NCI-H2171 (cell line): ENCODE measurements around the gene LRBA.

Experiments used
- DNase-seq: peaks from one replicate; lab custom pipeline; 2025; lab: John Stamatoyannopoulos, UW

Gene LRBA

DNA sequence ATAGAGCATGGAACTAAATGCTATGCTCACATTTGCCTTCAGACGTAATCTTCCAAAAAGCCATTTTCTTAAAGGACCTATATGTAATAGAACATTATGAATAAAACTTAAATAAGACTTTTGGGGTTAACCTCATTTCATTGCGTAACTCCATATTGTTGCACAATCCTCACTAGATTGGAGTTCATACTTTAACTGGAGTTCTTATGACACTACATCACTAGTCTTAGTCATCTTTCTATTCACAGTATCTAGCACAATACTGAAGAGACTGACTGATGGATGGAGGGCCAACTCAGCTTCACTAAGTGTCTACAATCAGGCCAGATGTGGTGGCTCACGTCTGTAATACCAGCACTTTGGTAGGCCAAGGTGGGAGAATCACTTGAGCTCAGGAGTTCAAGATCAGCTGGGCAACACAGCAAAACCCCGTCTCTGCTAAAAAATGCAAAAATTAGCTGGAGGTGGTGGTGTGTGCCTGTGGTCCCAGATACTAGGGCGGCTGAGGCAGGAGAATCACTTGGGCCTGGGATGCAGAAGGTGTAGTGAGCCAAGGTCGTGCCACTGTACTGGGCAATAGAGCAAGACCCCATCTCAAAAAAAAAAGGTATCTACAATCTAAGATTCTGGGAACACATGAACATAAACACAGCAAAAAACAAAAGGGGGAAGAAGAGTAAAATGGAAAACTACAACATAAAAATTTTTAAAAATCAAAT is 513.9 kb downstream of the LRBA start:
- DNase-seq = no peak

DNA sequence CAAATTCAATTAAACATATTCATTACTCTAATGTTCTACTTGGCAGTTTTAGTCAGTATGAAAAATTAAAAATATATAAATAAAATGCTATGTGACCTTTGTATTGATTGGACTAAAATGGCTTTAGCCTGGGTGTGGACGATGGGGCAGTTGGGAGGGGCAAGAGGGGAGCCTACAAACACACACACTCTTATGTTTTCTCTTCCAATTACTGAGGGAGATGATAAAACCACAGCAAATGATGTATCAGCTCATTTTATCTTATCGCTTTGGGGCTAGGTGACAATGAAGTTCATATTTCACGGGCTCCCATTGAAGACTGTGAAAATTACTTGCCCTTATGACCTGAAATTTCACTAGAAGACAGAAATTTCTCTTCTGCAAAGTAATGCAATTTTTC is 517.5 kb downstream of the LRBA start:
- no peak for DNase-seq

- DNase-seq = no peak
Measured at GRCh38 chr4:150495550-150495949, 519.5 kb downstream of the LRBA start.

DNA sequence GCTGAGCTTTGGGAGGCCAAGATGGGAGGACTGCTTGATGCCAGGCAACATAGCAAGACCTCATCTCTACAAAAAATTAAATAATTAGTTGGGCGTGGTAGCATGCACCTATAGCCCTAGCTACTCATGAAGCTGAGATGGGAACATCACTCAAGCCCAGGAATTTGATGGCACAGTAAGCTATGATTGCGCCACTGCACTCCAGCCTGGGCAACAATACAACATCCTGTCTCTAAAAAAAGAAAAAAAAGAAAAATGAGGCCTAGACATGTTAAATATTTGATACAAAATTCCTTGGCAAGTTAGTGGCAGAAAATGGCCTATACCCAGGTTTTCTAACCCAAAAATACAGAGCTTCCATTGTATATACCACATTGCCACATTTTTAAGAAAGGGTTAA is 521.2 kb downstream of the LRBA start:
- no peak for DNase-seq

DNA sequence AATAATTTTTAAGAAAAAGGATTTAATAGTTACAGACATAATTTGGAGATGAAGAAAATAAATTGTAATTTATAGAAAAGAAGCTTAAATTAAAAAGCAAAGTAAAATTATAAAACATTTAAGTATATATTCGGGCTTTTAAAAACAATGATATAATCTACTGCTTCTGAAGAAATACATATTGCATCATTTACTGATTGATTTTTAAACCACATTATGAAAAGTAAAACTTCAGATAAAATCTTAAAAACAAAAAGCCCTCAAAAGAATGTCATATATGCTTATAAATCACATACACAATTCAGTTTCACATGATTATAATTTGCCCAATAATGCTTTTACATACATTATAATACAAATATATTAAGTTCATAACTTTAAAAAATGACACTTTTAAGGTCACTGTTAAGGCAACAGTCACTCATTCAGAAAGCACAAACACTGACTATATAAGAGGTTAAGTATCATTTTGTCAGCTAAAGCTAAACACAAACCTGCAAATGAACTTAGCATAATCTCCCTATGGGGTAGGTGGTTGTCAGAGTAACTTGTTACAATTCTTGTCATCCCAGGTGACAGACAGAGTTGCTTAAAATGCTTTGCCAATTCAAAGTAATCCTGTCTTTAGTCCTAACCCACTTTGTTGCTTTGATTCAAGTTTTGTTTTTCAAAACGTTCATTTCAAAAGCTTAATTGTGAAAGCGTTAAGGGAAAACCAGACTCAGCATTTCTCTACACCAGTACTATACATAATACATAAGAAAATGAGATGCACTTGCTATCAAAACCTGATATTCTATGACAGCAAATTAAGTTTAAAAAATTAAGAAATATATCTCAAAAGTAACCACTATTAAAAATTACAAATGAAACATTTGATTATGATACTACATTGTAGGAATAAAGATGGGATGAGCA is 523.7 kb downstream of the LRBA start:
- DNase-seq = no peak

DNA sequence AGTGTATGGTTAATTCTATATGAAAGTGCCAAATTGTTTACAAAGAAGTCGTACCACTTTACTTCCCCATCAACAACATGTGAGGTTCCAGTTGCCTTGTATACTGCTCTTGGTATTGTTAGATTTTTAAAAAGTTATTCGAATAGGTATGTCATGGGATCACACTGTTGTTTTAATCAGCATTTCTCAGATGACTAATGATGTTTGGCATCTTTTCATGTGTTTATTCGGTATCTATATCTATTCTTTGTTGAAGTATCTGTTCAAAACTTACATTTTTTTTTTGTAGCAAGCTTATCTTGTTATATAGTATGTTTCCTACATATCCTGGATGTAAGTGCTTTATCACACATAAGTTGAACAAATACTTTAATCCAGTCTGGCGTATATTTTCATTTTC is 532.5 kb downstream of the LRBA start:
- no peak for DNase-seq

DNA sequence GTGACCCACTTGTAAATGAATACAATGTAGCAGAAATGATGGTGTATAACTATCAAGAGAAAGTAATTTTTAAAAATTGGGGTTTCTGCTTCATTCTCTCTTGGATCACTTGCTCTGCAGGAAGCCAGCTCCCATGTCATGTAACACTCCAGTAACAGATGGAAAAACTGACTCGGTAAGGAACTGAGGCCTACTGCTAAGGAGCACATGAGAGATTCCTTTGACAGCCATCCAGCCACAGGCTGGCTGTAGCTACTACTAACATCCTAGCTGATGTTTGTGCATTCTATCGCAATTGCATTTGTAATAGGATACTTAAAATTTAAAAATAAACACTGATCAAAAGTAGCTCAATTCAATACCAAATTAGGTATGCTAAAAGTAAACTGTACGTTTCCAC is 535.4 kb downstream of the LRBA start:
- DNase-seq = no peak

- DNase-seq = no peak
Measured at GRCh38 chr4:150477869-150478268, 537.2 kb downstream of the LRBA start.

- no peak for DNase-seq
Measured at GRCh38 chr4:150476776-150477175, 538.3 kb downstream of the LRBA start.

DNA sequence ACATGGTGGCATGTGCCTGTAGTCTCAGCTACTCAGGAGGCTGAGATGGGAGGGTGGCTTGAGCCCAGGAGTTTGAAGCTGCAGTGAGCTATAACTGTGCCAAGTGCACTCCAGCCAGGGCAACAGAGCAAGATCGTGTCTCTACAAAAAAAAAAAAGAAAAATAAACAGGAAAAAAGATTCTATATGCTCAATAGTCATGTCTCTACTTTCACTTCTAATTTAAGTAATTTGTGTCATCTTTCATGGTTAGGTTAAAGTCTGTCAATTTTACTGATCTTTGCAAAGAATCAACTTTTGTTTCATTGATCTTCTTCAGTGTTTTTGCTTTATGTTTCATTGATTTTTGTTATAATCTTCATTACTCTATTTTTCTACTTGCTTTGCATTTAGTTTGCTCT is 539.3 kb downstream of the LRBA start:
- DNase-seq = no peak

DNA sequence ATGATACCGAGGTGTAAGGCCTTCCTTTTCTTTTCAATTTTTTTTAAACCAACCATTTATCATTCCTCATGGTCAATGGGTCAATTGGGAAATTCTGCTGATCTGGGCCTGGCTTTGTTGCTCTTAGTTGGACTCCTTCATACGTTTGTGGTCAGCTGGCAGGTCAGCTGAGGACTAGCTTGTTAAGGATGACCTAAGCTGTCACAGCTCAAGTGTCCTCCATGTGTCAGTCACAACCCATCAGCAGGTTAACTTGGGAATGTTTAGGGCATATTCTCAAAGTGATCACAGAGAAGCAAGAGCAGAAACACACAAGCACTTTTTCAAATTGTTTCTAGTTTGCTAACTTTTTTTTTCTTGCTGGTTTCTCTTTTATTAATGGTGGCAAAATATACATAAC is 550.6 kb downstream of the LRBA start:
- no peak for DNase-seq

DNA sequence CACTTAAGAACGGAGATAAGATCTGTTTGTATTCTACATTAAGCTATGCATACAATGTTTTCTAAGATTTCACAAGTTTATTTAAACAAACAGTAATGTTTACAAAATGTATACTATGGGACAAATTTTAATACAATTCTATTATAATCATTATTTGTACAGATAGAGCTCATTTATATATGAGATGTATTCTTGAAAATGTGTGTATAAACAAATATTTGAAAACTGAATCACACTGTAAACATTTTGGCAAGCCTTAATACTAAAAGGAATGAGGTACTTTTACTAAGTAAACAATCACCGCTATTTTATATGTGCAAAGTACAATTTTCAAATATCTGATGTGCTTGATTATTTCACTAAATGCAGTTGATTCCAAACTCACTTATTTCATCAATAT is 552.3 kb downstream of the LRBA start:
- no peak for DNase-seq

GRCh38 chr4:150461957-150462356 is 553.1 kb downstream of the LRBA start:
- no peak for DNase-seq

DNA sequence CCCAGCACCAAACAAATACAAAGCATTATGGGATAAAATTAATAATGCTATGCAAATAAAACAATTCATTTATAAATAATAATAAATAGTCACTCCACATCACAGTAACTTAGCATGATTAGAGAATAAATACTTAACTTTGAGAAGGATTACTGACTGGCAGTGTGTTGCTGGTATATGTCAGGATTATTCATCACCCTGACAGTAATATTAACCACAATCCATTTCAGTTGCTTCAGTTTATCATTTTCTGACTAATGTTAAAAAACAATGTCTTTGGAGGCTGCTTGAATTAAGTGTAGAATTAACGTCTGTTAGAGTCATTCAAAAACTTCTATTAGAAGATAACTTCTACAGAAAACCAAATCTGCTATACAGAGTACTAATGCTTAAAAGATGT is 557.3 kb downstream of the LRBA start:
- no peak for DNase-seq

GRCh38 chr4:150451883-150452282 is 563.2 kb downstream of the LRBA start:
- no peak for DNase-seq

DNA sequence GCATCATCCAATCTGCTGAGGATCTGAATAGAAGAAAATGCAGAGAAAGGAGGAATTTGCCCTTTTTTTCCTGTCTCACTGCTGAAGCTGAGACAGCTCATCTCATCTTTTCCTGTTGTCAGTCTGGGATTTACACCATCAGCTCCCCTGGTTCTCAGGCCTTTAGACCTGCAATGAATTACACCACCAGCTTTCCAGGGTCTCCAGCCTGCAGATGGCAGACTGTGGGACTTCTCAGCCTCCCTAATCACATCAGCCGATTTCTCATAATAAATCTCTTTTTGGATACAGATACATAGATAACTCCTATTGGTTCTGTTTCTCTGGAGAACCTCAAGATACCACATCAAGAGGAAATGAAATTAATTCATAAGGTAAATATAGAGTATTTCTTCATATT is 567.7 kb downstream of the LRBA start:
- no peak for DNase-seq

GRCh38 chr4:150439451-150439933 is 575.6 kb downstream of the LRBA start:
- DNase-seq = no peak

DNA sequence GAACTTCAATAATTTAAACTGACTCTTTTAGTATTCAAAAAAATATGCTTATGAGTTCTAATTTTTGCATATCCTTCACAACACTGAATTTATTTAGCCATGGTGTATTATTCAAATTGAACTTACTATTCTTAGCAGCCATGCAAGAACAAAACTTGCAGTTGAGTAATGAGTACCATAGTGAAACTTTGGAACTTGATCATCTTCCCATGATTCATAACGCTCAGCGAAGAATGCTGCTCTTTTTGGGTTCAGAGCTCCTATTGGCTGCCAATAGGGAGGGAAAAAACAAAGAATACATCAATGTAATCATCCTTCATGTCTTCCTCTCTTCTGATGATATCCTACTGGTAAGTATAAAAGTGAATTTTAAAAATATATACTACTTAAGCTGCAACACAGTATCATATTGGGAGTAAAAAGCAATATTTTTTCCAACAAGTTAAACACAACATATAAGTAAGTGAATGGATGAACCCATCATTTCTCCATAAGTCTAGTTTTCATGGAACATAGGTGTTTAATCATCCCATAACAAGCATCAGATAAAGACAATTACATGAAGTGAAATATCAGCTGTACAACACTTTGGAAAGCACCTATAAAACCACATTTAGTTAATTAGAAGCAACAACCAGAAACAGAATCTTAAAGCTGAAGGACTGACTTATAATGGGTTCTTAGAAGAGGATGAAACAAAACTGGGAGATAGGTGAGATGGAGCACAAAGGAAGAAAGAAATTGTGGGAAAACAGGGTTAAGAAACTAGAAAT is 578.3 kb downstream of the LRBA start:
- DNase-seq = no peak

GRCh38 chr4:150431221-150431620 is 583.9 kb downstream of the LRBA start:
- no peak for DNase-seq

- DNase-seq = no peak
Measured at GRCh38 chr4:150425161-150425560, 589.9 kb downstream of the LRBA start.

DNA sequence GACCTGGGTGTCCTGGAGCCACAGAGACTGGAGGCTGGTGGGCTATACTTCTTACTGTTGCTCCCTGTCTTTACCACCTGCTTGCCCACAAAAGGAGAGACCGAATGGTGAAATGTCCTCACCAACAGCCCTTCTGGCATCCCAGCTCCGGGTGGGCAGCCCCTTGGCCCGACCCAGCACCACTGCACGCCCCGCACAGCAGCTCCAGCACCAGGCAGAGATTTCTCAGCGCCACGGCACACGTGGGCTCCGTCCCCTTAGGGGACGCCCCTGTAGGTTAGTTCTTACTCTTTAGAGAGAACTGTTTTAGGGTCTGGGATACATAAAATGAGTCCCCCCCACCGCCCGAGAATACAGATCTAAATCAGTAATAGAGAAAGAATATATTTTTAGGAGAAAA is 591.6 kb downstream of the LRBA start:
- DNase-seq = no peak

DNA sequence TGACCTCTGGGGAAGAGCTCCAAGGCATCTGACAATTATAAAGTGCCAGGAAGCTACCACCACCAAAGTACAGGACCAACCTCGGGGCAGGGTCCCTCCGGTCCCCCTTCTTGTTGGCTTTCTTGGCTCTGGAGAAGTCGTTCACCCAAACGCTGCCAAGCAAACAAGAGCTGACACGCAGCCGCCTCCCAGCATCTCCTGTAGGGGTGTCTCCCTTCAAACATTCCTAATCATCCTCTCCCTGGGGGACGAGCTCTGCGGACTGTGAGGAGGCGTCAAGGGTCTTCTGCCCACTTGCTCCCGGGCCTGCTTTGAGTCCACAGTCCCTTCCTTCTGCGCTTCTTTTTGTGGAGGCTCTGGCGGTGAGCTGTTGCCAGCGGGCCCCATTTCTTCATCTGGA is 592.0 kb downstream of the LRBA start:
- no peak for DNase-seq

GRCh38 chr4:150421612-150422011 is 593.5 kb downstream of the LRBA start:
- DNase-seq = no peak
